Activated T-cell treated with anti-CD3 and anti-CD28 coated beads, Interleukin-2, amount 50 U/mL, for 1 hour (primary cell): ENCODE results near the gene VEPH1.
"Not testable (repeated sequence)": the region's sequence is repeated elsewhere in the genome, so short reads cannot be mapped to it uniquely, and the experiment has no call there.

Source experiments
- DNase-seq: peaks from one replicate; pipeline ENCODE4 v3.0.0-alpha.2; 2020

The VEPH1 gene

DNA sequence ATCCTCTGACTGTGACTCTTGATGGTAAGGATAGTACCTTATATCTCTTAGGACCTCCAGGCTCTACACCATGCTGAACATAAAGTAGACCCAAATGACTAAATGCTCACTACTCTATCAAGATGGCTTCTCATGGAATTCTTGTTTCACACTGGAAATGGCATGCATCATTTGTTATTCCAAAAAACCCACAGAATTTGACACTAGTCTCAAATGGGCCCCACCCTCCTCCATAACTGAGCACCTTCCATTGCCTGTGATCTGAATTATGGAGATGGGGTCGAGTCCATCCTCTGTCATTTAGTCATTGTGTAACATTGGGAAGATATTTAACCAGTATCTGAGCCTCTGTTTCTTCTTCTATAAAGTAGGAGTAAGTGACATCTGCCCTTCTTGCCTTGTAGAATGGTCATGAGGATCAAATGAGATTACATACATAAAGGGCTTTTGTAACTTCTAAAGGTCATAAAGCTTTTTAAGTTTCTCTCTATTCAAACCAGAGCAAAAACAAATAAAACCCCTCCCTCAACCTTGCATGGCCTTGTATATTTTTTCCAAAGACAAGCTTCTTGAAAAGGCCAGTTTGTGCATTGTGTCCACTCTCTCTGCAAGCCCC, 123.6 kb downstream of the VEPH1 start:
- no peak for DNase-seq

DNA sequence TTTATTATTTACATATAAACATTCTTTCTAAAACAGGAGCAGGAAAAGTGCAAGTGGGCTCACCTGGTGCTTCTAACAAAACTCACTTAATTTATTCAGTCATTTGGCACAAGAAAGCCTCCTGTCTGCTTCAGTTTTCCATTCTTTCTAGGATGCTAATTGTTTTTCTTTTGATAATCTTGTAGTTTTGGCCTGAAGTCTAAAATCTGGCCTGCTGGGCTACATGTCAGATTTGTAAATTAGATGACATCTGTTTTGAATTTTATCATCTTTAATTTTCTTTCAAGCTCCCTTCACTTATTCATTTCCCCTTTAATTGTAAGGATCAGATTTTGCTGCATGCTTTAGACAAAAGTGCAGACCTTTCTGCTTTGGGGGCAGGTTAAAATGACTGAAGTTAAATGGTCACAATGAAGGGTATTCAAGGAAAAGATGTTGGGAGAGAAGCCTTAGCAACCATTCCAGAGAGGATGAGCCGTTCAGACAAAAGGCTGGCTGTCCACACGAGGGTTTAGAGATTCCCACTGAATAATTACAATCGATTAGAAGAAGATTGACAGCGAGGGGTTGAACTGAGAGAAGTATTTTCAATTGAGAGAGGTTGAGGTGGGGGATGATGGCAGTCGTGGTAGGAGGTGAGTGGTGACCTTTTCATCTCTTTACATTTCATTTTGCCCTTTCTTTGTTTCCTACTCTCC, 126.5 kb downstream of the VEPH1 start:
- DNase-seq: no peak

DNA sequence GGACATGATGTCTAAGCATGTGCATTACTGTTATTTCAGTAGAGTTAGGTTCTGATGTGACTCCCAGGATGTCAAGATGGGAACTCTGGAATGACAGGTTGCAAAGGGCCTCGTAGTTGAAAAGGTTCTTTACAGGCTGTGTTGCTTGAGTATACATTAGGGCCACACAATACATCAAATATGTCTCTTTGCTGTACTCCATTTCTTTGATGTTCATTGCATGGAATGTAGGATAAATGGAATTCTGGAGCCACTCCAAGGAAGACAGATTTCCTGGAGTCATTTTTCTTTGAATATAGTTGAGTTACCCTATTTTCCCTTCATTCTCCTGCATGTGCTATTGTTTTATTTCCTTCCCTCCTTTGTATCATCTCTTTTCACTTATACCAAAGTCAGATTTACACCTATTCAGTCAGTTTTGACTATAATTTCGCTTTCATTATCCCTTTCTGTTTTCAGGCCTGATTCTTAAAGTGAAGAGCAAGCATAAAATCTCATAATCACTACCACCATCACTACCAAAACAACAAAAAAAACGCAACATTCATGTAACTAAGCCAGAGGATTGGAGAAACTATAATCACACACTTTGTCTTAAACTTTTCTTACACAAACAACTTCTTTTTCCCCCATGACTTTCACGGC, 127.8 kb downstream of the VEPH1 start:
- DNase-seq: no peak

DNA sequence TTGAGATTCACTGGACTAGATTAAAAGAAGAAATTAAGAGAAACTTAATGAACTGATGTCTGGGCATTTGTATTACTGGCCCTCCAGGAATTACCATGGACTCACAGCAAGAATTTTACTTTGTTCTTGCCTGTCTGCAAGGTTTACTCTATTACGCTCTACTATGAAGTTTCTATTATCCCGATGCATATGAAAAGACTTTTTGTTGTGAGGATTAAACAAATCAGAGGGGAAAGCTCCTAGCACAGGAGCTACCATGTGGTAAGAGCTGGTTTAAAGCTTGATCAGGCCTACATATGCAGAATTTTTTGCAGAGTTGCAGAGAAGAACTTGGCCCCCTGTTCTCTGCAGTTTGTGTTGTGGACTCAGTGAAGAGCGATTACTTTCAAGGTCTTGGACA, 128.3 kb downstream of the VEPH1 start:
- no peak for DNase-seq

DNA sequence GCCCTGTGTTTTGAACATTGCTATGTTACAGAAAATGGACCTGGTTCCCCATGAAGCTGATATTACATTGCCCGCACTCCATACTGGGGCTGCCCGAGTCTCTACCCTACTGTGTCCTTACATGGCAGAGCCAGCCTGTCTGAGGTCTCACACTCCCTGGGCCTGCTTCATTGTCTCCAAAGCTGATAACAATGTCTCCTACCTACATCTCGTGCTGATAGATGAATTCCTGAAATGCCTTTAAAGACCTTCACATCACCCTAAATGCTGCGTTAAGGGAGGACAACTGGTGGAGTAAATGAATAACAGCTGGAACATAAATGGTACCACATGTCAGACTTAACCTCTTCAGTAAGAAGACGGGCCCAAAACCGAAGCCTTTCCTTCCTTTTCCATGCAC, 129.4 kb downstream of the VEPH1 start:
- DNase-seq: no peak

DNA sequence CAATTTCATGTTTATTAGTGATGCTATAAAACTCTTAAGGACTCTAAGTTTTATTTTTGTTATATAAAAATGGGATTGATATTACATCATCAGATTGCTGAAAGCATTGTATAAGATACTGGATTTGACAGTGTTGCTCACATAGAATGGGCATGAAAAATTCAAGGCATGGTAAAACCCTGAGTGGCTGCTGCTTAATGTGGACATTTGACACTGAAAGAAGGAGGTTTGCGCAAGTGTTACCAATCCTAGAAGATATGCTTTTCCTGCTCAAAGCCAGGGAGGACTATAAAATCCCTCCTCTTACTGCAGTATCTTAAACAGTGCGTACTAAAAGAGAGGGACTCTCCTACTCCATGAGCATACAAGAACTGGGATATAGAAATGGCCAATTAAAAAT, 132.3 kb downstream of the VEPH1 start:
- no peak for DNase-seq

DNA sequence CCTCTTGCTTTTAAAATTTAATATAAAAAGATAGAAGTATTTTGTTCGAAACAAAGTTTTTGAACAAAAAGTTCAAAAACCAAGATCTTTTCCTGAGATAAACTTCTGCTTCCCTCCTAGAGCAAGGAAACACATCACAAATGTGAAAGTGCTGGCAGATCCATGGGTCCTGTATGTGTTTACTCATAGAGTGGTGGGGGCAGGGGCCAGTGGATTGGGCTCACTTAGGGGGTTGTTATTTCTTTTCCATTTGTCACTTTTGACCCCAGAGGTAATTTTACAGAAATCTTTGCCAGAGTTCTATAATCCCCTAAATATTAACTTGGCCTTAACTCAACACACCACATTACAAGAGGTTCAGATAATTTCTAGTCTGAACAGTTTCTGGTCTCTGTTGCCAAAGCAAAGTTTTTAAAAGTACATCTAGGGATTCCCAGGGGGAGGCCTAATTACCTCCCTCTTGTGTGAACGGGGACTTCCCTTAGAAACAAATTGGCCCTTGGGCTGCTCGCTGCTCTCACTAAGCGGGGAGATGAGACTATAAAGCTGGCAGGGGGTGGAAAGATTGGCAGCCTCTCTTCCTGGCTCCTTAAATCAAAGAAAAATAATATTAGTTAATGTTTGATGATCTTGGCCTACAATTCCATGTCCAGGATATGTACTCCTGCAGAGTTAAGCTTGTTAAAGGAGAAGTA, 133.3 kb downstream of the VEPH1 start:
- no peak for DNase-seq

DNA sequence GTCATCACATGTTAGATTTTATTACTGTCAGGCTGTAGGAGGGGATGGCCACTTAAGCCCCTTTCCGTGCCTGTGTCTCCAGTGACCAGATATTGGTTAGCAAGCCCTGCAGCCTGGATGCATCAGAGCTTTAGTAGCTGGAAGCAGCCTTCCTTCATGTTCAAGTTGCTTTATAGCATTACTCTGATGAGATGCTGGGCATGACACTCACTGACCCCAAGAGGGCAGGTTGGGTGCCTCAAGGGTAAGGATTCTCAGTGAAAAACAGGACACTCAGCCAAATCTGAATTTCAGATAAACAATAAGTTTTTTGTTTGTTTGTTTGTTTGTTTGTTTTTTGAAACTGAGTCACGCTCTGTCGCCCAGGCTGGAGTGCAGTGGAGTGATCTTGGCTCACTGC, 135.0 kb downstream of the VEPH1 start:
- DNase-seq: no peak

DNA sequence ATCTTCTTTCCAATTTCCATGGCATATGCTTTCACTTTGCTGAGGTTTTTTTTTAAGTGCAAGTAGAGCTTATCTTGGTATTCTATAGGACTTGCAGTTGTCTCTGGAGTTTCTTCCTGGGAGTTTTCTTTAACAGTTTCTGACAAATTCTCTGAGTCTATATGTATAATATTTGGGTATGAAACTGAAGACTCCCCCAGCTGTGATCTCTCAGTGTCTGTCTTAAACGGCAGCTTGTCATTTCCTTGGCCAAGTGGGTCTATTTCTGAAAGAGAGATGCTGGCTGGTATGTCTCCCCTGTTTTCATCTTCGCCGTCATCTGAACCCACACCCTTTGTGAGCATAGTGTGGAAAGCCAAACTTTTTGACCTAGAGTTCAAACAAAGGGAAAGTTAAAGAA, 139.8 kb downstream of the VEPH1 start:
- DNase-seq: no peak

DNA sequence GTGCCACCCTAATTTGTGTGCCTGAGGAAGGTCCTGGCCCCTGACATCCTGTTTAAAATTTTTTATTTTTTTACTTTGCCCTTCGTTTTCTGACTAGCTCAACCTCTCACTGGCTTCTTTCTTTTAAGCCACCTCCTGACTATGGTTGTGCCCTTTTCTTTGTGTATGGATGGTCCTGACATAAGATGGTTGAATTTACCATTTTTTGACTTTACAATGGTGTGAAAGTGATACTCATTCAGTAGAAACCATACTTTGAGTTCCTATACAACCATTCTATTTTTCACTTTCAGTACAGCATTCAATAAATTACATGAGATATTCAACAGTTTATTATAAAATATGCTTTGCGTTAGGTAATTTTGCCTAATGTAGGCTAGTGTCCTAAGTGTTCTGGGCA, 140.9 kb downstream of the VEPH1 start:
- DNase-seq: no peak

DNA sequence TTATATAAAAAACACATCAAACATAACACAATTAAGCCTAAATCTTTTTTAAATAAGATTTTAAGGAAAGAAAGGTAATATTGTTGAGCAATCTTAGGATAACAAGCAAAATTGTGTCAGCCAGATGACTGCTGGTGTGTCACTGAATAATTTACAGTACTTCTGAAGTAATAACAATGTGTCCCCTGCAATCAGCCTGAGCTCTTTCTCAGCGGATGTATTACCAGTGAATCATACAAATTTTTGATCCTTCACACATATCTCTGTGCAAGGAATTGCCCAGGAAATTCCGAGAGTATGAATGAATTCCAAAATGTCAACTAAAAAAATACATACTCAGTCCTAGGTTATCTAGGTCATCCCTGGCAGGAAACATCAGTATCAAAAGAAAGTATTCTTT, 143.2 kb downstream of the VEPH1 start:
- DNase-seq: no peak

DNA sequence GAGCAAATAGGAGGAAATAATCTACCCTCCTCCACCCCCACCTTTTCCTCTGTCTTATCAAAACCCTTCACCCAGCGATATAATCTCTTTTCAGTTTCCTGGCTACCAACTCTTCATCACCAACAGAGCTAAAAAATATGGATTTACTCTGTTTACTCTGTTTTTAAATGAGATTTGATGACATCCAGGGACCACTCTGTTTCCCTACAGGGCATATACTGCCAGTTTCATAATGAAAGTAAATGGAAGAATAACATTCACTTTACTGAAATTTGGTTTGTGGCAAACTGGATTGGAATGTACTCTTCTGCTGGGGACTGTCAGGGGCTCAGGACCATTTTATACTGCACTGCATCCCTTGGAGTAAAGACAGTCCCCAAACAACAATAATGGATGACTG, 146.7 kb downstream of the VEPH1 start:
- no peak for DNase-seq

DNA sequence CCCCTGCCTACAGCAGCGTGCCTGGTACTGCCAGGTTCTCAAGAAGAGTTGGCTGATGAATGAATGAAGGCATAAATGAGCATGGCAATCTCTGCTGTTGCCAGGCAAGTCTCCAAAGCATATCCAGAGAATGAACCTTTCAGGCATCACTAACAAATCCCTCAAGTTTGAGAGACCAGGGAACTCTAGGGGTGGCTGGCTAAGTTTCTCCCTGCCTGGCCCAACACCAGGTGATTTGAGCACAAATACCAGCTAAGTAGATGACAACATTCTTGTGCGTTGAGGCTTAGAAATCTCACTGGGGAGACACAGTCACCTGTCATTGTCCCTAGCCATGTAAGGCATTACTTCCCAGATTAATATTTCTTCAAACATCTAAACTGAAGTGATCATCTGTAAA, 147.9 kb downstream of the VEPH1 start:
- DNase-seq: no peak

DNA sequence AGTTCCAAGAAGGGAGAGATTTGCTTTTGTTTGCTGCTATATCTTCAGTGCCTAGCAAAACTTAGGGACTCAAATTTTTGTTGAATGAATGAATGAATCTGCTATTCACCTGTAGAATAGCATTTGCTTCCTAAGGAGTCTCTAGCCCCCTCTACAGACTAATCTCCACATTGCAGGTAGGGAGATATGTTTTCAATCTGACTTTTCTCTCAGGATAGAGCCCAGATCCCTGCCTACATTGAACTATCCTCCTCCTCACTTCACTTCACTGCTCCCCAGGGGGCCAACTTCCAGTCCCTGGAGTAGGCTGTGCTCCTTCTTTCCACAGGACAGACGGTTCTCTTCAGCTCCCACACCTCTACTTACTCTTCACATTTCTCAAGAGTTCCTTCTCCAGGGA, 148.5 kb downstream of the VEPH1 start:
- DNase-seq: no peak

DNA sequence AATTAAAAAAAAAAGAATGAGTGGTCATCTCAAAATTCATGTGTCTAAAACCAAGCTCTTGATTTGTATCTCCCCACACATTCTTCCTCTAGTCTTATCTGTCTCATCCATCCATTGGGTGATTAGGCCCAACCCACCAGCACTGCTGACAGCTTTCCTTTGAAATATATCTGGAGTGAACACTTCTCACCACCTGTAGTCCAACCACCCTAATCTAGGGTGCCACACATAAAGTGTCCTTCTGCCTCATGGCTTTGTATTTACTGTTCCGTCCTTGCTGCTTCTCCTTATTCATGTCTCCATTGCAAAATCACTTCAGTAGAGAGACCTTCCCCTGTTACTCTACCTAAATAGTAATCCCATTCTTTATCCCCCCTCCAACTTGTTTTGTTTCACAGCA, 149.0 kb downstream of the VEPH1 start:
- DNase-seq: no peak

DNA sequence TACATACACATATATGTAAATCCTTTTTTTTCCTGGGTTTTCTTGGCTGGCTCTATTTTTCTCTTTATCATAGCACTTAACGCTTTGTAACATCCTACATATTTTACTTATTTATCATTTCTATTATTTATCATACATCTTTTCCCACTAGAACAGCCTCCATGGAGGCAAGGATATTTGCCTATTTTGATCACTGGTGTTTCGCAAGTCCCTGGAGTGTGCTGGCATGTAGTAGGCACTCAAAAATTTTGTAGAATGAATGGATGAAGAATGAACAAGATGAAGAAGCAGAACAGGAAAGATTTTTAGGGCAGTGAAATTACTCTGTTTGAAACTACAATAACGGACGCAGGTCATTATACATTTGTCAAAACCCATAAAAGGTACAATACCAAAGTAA, 149.6 kb downstream of the VEPH1 start:
- DNase-seq: no peak

DNA sequence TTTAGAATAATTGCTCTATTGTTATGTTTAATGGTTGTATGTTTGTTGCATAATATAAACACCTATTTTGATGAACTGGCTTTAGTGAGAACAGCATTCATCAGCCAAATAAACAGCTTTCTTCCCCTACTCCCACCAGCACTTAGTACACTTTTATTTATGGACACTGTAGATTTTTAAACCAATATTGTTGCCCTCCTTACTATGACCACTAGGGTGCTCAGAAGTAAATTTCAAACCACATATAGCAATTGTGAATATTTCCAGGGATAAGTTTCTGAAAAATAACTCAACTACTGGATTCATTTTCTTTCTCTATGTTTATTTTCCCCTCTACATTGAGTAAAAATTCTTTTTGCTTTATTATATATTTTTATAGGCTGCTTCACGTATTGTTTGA, 151.2 kb downstream of the VEPH1 start:
- DNase-seq: no peak

DNA sequence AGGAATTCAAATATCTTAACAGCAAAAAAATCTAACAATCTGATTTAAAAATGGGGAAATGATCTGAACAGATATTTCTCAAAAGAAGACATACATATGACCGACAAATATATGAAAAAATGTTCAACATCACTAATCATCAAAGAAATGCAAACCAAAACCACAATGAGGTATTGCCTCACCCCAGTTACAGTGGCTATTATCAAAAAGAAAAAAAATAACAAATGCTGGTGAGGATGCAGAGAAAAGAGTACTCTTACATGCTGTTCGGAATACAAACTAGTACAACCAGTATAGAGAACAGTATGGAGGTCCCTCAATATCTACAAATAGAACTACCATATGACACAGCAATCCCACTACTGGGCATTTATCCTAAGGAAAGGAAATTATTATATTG, 152.6 kb downstream of the VEPH1 start:
- not testable (repeated sequence) for DNase-seq

DNA sequence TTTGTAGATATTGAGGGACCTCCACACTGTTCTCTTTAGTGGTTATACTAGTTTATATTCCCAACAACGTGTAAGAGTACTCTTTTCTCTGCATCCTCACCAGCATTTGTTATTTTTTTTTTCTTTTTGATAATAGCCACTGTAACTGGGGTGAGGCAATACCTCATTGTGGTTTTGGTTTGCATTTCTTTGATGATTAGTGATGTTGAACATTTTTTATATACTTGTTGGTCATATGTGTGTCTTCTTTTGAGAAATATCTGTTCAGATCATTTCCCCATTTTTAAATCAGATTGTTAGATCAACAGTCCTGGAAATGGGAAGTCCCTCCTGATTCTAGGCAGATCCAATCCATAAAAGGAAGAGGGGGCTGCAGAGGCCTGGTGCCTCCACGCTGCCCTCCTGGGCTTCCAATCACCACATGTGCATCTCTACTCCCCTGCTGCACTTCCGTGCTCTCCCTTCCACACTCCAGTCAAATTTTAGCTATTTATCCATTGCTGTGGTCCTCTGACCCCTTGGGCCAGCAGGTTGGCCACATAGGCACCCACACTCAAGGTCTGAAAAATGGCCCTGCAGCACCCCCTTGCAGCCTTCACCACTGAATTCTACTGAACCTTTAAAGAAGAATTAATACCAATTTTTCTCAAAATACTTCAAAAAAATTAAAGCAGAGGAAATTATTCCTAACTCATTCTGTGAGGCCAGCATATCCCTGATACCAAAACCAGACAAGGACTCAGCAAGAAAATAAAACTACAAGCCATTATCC, 154.7 kb downstream of the VEPH1 start:
- DNase-seq: not testable (repeated sequence)

DNA sequence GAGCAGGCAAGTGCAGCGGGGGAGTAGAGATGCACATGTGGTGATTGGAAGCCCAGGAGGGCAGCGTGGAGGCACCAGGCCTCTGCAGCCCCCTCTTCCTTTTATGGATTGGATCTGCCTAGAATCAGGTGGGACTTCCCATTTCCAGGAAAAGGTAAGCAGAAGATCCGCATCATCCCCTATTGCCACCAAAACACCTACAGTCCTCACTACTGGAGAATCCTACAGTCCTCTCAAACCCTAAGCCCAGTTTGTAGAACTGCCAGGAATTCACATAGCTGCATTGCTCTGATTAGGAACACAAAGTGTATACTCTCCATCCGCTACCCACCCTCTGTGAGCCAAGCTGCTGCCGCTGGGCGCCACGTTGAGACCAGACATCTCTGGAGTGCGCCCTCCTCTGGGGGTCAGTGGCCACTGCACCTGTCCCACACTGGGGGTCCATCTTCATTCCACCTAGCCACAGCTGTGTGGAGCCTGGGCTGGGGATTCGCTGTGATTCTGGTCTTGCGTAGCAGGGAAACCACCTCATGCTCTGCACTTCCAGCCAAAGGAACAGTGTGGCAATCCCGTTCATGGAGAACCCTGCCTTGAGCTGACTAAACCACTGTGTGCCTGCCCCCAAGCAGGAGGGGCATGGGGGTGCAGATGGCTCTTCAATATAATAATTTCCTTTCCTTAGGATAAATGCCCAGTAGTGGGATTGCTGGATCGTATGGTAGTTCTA, 155.5 kb downstream of the VEPH1 start:
- no peak for DNase-seq

DNA sequence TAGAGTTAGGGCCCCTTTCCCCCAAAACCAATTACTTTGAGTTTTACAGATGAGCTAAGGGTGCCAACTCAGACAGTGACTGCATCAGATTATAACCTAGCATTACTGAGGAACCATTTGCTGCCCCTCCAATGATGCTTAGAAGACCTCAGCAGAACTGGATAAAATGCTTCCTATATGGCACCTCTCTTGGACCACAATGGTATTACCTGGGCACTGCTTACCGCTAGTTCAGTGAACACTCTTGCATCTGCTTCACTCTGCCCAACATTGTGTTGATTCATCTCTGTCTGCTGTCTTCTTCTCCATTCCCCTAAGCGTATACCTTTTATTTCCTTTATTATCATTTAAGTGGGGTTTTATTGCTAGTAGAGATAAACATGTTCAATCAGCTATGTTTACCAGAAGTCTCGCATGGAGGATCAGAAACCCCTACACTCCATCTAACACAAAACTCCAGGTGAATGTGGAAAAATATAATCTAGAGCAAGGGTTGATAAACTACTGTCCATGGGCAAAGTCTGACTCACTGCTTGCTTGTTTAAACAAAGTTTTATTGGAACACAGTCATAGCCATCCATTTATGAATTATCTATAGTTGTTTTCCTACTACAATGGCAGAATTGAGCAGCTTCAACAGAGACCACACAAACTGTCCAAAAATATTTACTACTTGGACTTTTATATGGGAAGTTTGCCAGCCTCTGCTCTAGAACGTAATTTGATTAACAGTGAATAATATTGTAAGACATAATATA, 166.8 kb downstream of the VEPH1 start:
- no peak for DNase-seq
